ENCODE results near the gene SLC10A7. TPM values are rescaled to one million over a fixed set of nuclear protein-coding genes. Genes with fewer than 3 reads are reported as not detected.

The SLC10A7 gene
- total RNA-seq, 1 donor from 2014 or later: 6.1 TPM

- H3K36me3 ChIP-seq (ENCODE audit: control insufficient read depth, insufficient read depth, low read length): no peaks in the 10 kb centered on the region
- H3K4me3 ChIP-seq (ENCODE audit: low read depth, low read length): no peak overlapping the region
- no peaks in the 10 kb centered on the region for H3K27me3 ChIP-seq (ENCODE audit: control insufficient read depth, insufficient read depth, low read length)
- no peak for TF ChIP-seq CTCF (IDR thresholded peaks at IDR 0.05; ENCODE audit: insufficient read depth, low read length, poor library complexity, severe bottlenecking)
- DNase-seq (ENCODE audit: low read depth): no peak
Observed at GRCh38 chr4:146398404-146398803, 123.3 kb downstream of the SLC10A7 start.

DNA sequence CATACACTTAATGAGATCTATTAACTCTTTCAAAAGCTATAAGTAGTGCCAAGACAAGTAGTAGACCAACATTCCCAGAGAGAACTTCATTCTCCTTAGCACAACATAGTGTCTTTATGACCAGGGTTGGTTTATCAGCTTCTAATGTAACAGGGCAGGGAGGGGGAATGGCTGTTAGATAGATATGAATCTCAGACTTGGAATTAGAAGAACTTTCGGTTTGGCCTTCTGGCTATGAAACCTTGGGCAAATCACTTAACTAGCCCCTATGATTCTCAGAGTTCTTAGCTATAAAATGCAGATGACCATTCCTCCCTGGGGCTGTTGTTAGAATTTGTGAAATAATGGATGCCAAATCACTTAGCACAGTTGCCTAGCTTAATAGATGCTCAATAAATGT lies 132.2 kb downstream of the SLC10A7 start:
- H3K27me3 ChIP-seq (ENCODE audit: control insufficient read depth, insufficient read depth, low read length): no peaks in the 10 kb centered on the region
- no peak for DNase-seq (ENCODE audit: low read depth)
- H3K4me3 ChIP-seq (ENCODE audit: low read depth, low read length): no peak overlapping the region
- no peak for TF ChIP-seq CTCF (IDR thresholded peaks at IDR 0.05; ENCODE audit: insufficient read depth, low read length, poor library complexity, severe bottlenecking)
- no peaks in the 10 kb centered on the region for H3K36me3 ChIP-seq (ENCODE audit: control insufficient read depth, insufficient read depth, low read length)

GRCh38 chr4:146382194-146382593 lies 139.5 kb downstream of the SLC10A7 start:
- Histone ChIP-seq H3K4me3 (ENCODE audit: low read depth, low read length) (no peak overlapping the region), H3K36me3 (ENCODE audit: control insufficient read depth, insufficient read depth, low read length) (no peaks in the 10 kb centered on the region), H3K27me3 (ENCODE audit: control insufficient read depth, insufficient read depth, low read length) (no peaks in the 10 kb centered on the region)
- DNase-seq (ENCODE audit: low read depth): no peak
- TF ChIP-seq CTCF (IDR thresholded peaks at IDR 0.05; ENCODE audit: insufficient read depth, low read length, poor library complexity, severe bottlenecking): no peak

DNA sequence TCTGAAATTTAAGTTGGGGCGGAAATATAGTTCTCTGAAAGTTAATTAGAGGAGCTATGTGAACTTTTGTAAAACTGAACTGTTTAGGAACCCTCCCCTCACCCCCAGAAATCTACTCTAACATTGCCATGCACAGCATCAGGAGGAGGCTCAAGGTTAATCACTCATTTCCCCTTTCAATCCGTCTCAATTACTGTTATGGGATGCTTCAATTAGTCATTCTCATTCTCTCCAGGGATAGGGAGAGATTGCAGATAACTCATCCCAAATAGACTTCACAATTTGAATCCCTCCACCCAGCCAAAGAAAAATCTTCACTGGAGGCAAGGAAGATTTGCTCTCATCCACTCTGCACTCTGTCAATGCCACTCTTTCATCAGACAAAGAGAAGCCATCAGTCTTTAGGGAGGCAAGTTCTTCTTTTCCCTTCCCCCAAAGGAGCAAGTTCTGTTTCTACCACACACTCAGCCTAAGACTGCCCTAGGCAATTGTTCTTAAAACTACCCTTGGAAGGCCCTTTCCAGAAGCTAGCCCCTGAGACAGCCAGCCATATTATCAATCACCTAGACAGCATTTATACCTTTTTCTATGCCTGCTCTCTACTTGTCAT lies 140.4 kb downstream of the SLC10A7 start:
- Histone ChIP-seq H3K4me3 (ENCODE audit: low read depth, low read length) (no peak overlapping the region), H3K36me3 (ENCODE audit: control insufficient read depth, insufficient read depth, low read length) (no peaks in the 10 kb centered on the region), H3K27me3 (ENCODE audit: control insufficient read depth, insufficient read depth, low read length) (no peaks in the 10 kb centered on the region)
- no peak for DNase-seq (ENCODE audit: low read depth)
- no peak for TF ChIP-seq CTCF (IDR thresholded peaks at IDR 0.05; ENCODE audit: insufficient read depth, low read length, poor library complexity, severe bottlenecking)

DNA sequence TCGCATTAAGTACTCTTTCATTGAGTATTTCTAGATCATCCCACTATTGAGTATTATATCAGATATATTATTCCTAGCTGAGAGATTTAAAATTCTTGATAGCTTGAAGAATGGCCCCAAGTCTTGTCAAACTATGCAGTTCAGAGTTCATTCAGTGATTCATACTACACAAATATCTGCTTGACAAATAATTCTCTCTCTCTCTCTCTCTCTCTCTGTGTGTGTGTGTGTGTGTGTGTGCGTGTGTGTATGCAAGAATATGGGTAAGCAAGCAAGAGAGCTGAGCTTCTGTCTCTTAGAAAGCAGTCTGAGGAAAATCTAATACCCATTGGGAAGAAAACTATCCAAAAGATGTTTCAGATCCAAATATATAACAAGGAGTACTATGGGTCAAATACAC lies 142.0 kb downstream of the SLC10A7 start:
- no peak for TF ChIP-seq CTCF (IDR thresholded peaks at IDR 0.05; ENCODE audit: insufficient read depth, low read length, poor library complexity, severe bottlenecking)
- Histone ChIP-seq H3K27me3 (ENCODE audit: control insufficient read depth, insufficient read depth, low read length) (no peaks in the 10 kb centered on the region), H3K4me3 (ENCODE audit: low read depth, low read length) (no peak overlapping the region), H3K36me3 (ENCODE audit: control insufficient read depth, insufficient read depth, low read length) (no peaks in the 10 kb centered on the region)
- DNase-seq (ENCODE audit: low read depth): no peak

GRCh38 chr4:146371812-146372211 lies 149.9 kb downstream of the SLC10A7 start:
- H3K27me3 ChIP-seq (ENCODE audit: control insufficient read depth, insufficient read depth, low read length): no peaks in the 10 kb centered on the region
- DNase-seq (ENCODE audit: low read depth): no peak
- H3K36me3 ChIP-seq (ENCODE audit: control insufficient read depth, insufficient read depth, low read length): no peaks in the 10 kb centered on the region
- no peak overlapping the region for H3K4me3 ChIP-seq (ENCODE audit: low read depth, low read length)
- no peak for TF ChIP-seq CTCF (IDR thresholded peaks at IDR 0.05; ENCODE audit: insufficient read depth, low read length, poor library complexity, severe bottlenecking)

Data from kidney epithelial cell (primary cell).